ENCODE results near the gene PEPD.
A peak's percentile ranks its signal among the peaks of the same experiment; 100 is the strongest.

PEPD gene

DNA sequence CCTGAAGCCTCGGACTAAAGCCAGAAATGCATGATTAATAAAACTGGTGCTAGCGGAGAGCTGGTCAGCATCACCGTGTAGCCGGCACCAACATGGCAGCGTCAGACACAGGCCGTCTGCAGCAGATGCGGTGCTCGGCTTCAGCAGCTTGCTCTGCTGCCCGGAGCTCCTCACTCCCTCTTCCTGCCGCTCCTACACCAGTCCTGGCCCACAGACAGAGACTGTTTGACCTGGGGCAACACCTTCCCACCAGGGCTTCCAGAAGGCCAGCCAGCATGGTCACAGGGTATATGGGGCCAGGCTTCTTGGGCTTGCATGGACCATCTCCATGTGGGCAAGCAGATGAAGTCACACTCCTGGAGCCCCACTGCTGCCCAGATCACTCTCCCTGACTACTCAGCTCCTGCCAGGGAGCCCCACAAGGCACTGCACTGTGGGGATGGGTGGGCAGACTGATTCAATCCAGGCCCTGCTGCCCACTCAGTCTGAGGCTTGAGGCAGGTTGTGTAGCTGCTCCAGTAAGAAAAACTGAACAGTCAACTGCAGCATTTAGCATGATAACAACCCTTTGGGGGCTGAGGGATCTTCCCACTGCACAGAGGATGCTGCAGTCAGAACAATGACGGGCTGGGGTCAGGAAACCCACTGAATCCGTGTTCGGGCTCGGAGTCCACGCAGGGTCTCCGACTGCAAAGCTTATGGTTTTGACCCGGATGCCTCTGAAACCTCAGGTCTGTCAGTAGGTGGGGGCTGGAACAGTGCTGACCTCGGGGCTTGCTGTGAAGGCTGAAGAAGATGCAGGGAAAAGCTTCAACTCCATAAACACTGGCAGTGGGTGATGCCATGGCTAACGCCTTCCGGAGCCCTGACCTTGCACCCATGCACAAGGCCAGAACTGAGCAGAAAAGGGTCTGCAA lies 102.5 kb downstream of the PEPD start:
- Histone ChIP-seq H3K4me1 (peaks cover 0 to 9% (median 8%) of the 10 kb centered on the region in 4 donors), H3K4me3 (no peak overlapping the region), H3K9me3 (no peaks in the 10 kb centered on the region), H3K36me3 (no peaks in the 10 kb centered on the region), H3K27me3 (no peaks in the 10 kb centered on the region), H3K27ac (no peak overlapping the region)
- no peak for DNase-seq
- intact Hi-C loops (cut with DNase I; ENCODE audit: low total_unique reads): no loop called here
- TF ChIP-seq, protein P1, sequence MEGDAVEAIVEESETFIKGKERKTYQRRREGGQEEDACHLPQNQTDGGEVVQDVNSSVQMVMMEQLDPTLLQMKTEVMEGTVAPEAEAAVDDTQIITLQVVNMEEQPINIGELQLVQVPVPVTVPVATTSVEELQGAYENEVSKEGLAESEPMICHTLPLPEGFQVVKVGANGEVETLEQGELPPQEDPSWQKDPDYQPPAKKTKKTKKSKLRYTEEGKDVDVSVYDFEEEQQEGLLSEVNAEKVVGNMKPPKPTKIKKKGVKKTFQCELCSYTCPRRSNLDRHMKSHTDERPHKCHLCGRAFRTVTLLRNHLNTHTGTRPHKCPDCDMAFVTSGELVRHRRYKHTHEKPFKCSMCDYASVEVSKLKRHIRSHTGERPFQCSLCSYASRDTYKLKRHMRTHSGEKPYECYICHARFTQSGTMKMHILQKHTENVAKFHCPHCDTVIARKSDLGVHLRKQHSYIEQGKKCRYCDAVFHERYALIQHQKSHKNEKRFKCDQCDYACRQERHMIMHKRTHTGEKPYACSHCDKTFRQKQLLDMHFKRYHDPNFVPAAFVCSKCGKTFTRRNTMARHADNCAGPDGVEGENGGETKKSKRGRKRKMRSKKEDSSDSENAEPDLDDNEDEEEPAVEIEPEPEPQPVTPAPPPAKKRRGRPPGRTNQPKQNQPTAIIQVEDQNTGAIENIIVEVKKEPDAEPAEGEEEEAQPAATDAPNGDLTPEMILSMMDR (IDR thresholded peaks at IDR 0.05): no peak

GRCh38 chr19:33418461-33418860 lies 103.1 kb downstream of the PEPD start:
- intact Hi-C loops (cut with DNase I; ENCODE audit: low total_unique reads): no loop called here
- no peaks in the 10 kb centered on the region for H3K27me3 ChIP-seq
- TF ChIP-seq, protein P1 (IDR thresholded peaks at IDR 0.05): no peak
- no peaks in the 10 kb centered on the region for H3K36me3 ChIP-seq
- DNase-seq: no peak
- peaks cover 0 to 9% (median 8%) of the 10 kb centered on the region in 4 donors for H3K4me1 ChIP-seq
- no peak overlapping the region for H3K4me3 ChIP-seq
- H3K9me3 ChIP-seq: no peaks in the 10 kb centered on the region
- H3K27ac ChIP-seq: no peak overlapping the region

DNA sequence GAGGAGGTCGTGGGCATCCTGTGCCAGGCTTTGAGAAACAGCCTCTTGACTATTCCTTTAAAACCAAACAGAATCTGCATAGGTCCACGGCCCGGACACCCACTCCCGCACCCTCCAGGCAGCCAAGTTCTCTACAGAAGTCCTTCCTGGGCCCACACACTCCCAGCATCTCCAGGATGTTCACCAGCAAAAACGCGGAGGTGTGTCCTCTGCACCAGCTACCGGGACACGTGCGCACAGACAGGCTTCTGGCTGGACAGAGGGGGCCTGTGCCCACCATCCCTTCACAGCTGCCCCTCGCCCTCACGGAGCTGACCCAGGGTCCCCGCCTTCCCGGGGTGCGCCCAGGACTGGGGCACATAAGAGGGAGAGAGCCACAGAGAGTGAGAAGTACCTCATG lies 103.8 kb downstream of the PEPD start:
- DNase-seq: no peak
- Histone ChIP-seq H3K4me1 (peaks cover 0 to 9% (median 8%) of the 10 kb centered on the region in 4 donors), H3K9me3 (no peaks in the 10 kb centered on the region), H3K27me3 (no peaks in the 10 kb centered on the region), H3K36me3 (no peaks in the 10 kb centered on the region), H3K27ac (no peak overlapping the region), H3K4me3 (no peak overlapping the region)
- intact Hi-C loops (cut with DNase I; ENCODE audit: low total_unique reads): no loop called here
- TF ChIP-seq, protein P1 (IDR thresholded peaks at IDR 0.05): no peak

DNA sequence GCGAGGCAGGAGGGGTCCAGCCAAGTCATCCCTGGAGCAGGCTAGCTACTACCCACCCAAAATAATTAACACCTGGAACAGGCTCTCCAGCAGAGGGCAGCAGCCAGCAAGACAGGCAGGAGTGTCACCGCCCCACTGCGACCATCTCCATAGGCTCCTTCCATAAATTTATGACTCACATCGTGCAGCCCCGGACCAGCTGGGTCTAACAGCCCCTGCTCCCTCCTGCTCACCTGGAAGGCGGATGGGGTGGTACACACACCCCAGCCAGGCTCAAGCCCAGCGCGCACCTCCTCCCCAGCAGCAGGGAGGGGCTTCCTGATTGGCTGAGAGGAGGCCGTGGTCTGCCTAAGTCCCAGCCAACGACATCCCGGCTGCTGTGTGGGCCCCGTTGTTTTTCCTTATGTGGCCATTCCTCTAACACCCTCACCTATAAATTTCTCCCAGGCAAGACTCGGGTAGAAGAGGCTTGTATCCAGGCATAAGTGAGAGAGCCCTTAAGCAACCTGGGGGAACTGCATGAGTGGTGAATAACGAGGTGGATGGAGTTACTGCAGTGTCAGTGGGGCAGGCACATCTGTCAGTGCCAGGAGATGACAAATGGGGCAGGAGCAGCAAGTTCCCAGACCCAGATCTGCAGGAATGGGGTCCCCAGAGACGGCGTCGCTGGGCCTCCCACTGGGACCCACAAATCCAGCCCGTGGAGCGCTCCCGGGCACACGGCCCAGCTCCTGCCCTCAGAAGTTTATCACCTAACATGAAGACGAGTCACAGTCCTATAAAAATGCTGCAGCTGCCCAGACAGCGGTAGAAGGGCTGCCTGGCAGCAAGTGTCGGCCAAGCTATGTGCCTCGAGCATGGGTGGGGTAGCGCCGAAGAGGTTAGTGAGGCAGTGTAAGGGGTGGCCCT lies 105.0 kb downstream of the PEPD start:
- intact Hi-C loops (cut with DNase I; ENCODE audit: low total_unique reads): no loop called here
- peaks cover 0 to 7% (median under 1%) of the 10 kb centered on the region in 3 donors for H3K36me3 ChIP-seq
- H3K4me3 ChIP-seq: peak overlapping the region in 1 of 2 donors; percentile 25
- no peaks in the 10 kb centered on the region for H3K27me3 ChIP-seq
- no peaks in the 10 kb centered on the region for H3K9me3 ChIP-seq
- no peak for DNase-seq
- no peak overlapping the region for H3K27ac ChIP-seq
- peaks cover 0 to 9% (median 8%) of the 10 kb centered on the region in 4 donors for H3K4me1 ChIP-seq
- TF ChIP-seq, protein P1 (IDR thresholded peaks at IDR 0.05): peak; percentile 34 to 40

- TF ChIP-seq, protein P1 (IDR thresholded peaks at IDR 0.05): no peak
- Histone ChIP-seq H3K9me3 (no peaks in the 10 kb centered on the region), H3K27ac (no peak overlapping the region), H3K27me3 (no peaks in the 10 kb centered on the region), H3K4me3 (no peak overlapping the region), H3K36me3 (peaks cover 10 to 23% (median 15%) of the 10 kb centered on the region in 3 donors), H3K4me1 (peaks cover 0 to 9% (median 8%) of the 10 kb centered on the region in 4 donors)
- intact Hi-C loops (cut with DNase I; ENCODE audit: low total_unique reads): no loop called here
- no peak for DNase-seq
These were observed 106.7 kb downstream of the PEPD start for GRCh38 chr19:33414667-33415605.
